HS-27A (cell line): ENCODE results near the gene DUSP14.

Experiments
- DNase-seq: peaks from one replicate; pipeline ENCODE4 v3.0.0-alpha.2; 2012; ENCODE audit warnings: low read depth, missing footprints

DUSP14 gene

DNA sequence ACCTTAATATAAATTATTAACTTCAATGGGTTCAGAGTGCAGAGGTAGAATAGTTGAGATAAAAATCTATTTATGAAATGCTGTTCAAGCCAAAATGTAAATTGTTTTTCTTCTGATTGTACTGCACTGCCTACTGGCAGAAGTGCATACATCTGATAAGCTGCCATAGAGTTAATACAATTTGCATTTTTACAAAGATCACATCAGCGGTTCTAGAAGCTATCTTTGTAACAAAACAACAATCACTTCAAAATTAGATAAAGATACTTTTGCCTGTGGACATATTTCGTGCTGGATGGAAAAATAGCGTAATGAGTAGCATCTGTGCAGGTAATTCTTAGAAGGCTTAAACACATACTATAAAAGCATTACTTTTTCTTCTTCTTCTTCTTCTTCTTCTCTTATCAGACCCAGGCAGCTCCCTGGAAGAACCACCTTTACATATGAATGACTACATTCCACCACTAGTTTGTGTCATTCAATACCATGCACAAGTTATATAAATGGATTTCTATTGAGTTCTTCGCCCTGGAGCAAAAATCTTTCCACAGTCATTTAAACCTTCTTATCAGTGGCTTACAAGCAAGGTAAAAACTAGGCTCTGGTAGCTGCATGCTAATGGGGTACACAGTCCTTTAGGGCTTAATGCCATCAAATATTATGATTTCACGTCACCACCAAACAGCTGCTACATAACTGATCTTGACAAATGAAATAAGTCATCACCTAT, 72.5 kb downstream of the DUSP14 start:
- no peak for DNase-seq
